HG02642 (cell line): ENCODE data around the gene ANKRD40.
"Not testable (repeated sequence)": the region's sequence is repeated elsewhere in the genome, so short reads cannot be mapped to it uniquely, and the experiment has no call there.

Experiments
- ATAC-seq: cut with Tn5 transposase; IDR thresholded peaks from one replicate; pipeline ENCODE4 v1.9.1; 2021; ENCODE audit warnings: mild to moderate bottlenecking; ENCODE audit not compliant: unreplicated experiment, poor library complexity

The ANKRD40 gene

DNA sequence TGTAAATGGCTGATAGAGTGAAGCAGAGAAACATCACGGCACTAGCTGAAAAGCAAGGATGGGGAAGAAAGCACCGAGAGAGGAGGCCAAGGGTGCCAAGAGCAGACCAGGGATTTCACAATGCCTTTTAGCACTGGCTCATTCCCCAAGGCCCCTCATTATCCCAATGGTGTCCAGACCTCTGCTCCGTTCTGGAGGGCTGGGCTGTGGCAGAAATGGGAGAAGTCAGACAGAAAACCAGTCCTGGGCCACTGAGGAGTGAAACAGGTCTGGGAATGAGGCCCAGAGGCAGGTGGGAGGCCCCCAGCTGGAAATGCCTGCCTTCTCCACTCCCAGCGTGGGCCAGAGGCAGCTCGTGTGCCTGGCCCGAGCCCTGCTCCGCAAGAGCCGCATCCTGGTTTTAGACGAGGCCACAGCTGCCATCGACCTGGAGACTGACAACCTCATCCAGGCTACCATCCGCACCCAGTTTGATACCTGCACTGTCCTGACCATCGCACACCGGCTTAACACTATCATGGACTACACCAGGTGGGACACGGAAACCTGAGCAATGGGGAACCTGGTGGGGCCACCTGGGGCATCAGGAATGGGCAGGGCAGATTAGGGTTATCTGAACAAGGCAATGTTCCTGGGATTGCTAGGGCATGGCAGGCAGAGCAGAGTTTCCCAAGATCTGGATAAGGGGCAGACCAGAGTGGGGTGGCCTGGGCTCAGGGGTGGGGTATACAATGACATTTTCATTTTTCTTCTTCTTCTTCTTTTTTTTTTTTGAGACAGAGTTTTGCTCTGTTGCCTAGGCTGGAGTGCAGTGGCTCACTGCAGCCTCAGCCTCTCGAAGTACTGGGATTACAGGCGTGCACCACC is 20.3 kb downstream of the ANKRD40 start:
- no peak for ATAC-seq

DNA sequence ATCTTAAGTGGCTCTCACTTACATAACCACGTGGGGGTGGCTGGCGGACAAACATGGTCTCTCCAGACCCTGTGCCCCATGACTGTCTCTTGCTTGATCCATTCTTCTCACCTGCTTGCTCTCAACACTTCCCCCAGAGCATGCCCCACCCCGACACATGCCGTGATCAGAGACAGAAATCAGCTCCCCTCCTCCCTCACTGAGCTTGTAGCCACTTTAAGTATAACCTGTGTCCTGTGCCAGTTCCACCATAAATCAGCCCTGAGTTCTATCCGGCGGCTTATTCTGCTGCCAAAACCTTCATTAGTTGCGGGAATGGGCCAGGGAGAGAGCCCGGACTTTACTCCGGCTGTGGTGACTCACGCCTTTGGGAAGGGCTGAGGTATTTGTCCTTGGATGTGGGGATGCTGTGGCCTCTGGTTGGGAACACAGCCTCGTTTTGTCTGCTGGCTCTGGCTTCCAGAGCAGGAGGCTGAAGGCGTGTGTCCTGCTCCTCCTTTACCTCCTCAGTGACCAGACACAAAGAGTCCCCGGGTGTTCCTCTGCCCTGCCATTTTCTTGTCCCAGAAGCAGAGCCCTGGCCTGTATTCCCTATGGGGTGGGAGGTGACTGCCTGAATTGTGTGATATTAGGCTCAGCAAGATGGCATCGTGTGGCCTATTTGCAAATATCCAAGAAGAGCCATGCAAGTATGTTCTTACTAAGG is 21.1 kb downstream of the ANKRD40 start:
- no peak for ATAC-seq

DNA sequence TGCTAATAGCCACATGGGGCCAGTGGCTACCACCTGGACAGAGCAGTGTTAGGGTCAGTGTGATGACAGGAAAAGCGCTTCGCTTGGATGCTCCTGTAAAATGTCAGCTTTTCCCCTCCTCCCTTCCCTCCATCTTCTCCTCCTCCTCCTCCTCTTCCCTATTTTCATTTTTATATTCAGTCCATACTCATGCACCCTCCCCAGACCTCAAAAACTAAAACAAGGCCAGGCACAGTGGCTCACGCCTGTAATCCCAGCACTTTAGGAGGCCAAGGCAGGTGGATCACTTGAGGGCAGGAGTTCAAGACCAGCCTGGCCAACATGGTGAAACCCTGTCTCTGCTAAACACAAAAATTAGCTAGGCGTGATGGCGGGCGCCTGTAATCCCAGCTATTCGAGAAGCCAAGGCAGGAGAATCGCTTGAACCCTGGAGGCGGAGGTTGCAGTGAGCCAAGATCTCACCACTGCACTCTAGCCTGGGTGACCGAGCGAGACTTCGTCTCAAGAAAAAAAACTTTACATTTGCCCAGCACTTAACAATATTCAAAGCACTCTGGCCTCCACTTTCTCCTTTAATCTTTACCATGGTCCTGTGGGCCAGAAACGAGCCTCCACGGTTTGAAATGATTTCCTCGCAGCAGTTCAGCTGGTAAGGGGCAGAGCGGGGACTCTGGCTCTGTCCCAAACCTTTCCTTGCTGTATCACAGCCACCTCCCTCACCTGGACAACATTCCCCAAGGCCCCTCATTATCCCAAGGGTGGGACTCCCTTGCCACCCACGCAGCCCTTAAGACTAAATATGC is 21.8 kb downstream of the ANKRD40 start:
- no peak for ATAC-seq

DNA sequence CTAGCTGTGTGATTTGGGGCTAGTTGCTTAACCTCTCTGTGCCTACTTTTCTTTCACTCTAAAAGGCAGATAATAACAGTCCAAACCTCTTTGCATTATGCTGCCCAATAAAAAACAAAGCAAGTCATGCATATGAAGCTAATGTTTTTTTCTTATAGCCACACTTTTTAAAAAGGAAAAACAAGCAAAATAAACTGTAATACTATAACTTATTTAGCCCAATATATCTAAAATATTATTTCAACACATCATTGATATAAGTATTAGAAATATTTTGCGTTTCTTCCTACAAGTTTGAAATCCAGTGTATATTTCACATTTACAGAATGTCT is 22.4 kb downstream of the ANKRD40 start:
- no peak for ATAC-seq

DNA sequence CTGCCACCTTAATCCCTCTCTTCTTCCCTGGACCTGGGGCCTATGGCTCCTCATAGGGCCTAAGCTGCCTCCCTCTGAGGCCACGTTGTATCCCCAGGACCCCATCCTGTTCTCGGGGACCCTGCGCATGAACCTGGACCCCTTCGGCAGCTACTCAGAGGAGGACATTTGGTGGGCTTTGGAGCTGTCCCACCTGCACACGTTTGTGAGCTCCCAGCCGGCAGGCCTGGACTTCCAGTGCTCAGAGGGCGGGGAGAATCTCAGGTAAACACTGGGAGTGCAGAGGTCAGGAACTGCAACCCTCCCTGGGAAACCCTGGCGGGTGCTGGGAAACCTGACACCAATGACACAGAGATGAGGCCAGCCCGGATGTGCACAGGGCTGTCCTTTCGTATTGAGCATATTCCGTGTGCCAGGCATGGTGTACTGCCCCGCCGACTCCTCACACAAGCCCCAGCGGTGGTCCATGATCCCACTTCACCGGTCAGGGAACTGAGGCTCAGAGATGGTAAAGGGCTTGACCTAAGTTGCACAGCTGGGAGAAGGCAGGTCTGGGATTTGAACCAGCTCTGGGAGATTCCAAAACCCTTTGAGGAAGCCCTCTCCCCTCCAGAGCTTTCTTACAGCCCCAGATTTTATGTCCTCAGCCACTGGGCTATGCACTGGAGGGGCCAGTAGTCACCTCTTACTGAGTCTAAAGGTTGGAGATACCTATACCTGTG is 22.9 kb downstream of the ANKRD40 start:
- no peak for ATAC-seq

DNA sequence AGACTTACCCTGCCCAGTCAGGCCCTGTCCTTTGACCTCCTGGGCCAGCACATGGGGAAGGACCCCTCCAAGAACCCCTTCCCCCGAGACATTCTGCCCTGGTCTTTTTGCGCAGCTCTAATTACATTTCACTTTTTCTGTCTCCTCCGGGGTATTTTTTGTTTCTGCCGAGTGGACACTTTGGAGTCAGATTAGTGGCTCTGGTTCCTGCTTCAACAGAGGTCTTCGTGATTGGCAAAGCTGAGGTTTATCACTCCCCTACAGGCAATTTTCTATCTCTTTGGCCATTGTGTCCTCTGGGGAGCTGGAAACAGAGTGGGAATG is 23.5 kb downstream of the ANKRD40 start:
- ATAC-seq: no peak

DNA sequence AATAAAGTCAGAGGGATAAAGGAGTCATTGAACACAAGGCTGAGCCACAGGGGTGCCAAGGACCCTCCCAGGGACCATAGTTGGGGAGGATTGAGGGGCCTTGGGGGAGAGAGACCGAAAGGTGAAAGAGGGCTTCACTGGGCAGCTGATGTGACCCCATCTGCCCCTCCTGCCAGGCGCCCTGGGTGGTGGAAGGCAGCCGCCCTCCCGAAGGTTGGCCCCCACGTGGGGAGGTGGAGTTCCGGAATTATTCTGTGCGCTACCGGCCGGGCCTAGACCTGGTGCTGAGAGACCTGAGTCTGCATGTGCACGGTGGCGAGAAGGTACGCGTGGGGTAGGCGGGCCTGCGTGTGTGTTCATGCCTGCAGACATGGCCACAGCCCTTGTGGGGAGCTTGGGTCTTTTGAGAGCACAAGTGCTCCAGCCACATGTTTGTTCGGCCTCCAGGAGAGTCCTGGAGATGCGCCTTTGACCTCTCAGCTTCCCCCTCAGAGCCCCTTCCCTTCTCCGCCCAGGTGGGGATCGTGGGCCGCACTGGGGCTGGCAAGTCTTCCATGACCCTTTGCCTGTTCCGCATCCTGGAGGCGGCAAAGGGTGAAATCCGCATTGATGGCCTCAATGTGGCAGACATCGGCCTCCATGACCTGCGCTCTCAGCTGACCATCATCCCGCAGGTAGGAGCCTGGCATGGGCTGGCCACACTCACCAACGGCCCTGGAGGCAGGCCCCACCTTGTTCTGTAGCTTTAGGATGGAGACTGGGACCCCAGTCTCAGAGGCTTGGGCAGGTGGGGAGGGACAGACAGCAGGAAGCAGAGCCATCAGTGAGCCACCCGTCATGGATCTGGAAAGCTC is 24.1 kb downstream of the ANKRD40 start:
- no peak for ATAC-seq

DNA sequence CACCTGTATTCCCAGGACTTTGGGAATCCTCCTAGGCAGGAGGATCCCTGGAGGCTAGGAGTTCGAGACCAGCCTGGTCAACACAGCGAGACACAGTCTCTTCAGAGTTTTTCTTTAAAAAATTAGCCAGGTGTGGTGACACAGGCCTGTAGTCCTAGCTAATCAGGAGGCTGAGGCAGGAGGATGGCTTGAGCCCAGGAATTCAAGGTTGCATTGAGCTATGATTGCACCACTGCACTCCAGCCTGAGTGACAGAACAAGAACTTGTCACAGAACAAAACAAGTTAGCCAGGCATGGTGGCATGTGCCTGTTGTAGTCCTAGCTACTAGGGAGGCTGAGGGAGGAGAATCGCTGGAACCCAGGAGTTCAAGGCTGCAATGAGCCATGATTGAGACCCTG is 24.8 kb downstream of the ANKRD40 start:
- ATAC-seq: no peak

DNA sequence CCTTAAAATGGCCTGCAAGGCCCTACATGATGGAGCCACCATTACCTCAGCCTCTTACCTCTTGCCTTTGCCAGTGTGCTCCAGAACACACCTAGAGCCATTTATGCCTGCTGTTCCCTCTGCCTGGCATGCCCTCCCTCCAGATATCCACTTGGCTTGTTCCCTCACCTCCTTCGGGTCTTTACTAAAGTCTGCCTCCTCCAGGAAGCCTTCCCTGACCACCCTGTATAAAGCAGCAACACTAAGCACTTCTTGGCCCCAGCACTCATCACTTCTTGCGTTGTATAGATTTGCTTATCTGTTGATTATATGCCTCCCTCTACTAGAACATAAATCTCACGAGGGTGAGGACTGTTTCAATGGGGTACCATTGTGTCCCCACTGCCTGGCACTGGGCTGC is 25.3 kb downstream of the ANKRD40 start:
- ATAC-seq: no peak

DNA sequence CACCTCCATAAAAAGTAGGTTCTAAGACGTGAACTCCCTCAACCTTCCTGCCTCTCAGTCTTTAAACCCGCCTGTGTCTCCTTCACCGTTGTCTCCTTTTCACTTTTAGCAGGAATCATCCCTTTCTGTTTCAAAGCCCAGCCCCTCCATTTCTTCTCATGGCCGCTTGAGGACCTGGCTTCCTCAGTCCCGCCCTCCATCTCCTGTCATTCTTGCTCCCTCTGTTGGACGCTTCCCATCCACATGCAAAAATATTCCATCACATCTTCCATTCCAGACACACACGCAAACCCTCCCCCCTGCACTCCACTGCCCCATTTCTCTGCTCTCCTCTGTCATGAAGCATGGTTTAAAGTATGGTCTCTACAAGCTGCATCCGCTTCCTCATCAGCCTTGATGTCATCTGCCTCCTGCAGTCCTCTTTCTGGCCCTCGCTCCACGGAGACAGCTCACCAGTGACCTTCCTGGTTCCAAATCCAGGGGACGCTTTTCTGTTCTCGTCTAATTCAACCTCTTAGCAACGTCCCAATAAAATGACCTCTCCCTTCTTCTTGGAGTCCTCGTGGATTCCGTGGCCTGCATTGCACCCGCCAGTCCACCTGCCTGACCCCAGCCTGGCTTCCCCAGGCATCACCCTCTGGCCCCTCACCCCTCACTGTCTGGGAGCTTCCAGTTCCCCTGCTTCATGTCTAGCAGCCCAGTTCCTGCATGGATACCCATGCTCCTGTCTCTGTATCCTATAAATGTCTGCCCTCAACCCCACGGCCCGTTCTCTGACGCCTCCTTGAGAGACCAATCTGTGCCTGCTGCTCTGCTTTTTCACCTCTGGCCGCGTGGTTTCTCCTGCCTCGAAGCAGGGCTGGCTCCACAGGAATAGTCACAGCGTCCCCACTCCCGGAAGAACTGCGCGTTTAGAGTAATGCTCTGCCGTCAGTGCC is 26.2 kb downstream of the ANKRD40 start:
- no peak for ATAC-seq

DNA sequence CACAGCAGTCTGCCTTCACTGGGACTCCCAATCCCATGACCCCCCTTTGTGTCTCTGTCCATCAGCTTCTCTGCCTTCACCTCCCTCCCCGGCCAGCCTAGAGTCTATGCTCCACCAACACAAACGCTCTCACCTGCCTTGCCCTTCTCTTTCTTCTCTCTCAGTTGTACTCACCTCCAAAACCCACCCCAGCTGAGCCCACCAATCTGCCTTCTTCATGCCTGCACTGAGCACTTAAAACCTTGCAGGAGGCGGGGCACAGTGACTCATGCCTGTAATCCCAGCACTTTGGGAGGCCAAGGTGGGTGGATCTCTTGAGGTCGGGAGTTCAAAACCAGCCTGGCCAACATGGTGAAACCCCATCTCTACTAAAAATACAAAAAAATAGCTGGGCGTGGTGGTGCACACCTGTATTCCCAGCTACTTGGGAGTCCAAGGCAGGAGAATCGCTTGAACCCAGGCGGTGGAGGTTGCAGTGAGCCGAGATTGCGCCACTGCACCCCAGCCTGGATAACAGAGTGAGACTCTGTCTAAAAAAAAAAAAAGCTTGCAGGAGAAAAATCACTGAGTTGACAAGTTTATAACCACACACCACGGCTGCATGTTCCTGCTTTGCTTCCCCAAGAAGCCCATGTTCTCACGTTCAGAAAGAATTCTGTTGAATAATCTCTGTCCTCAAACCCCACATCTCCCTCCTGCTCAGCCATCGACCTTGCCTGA is 27.0 kb downstream of the ANKRD40 start:
- ATAC-seq: not testable (repeated sequence)

DNA sequence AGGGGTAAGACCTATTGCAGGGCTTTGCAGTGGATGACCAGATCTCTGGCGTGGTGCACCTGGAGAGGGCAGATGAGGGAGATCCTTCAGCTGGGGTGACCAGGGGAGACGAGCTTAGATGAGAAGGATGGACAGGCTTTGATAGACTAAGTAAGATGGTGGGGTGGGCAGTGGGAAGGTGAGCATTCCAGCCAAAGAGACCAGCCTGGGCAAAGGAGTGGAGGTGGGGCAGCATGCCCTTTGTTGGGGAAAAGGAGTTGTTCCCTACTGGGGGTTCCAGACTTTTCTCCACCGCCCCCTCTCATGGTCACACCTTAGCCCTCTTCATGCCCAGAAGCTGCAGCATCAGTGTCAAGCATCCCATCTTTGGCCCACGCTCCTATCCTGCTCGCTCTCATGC is 27.6 kb downstream of the ANKRD40 start:
- ATAC-seq: no peak

DNA sequence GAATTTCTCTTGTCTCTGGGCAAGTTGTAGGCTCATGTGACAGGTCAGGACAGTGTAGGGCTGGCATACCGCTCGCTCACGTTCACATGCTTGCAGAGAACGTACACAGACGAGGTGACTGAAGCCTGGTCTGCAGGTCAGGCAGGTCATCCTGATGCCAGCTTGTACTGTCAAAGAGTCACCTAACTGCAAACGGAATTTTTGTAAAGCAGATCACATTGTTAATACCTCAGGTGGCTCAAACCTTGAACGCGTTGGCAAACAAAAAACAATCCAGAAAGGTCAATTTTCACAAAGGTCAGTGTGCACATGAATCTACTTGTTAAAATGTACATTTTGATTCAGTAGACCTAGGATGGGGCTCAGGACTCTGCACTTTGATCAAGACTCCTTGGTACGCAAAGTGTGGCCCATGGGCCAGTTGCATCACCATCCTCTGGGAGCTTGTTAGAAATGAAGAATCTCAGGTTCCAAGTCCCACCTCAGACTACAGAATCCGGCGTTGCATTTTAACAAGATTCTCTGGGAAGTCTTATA is 28.6 kb downstream of the ANKRD40 start:
- no peak for ATAC-seq

DNA sequence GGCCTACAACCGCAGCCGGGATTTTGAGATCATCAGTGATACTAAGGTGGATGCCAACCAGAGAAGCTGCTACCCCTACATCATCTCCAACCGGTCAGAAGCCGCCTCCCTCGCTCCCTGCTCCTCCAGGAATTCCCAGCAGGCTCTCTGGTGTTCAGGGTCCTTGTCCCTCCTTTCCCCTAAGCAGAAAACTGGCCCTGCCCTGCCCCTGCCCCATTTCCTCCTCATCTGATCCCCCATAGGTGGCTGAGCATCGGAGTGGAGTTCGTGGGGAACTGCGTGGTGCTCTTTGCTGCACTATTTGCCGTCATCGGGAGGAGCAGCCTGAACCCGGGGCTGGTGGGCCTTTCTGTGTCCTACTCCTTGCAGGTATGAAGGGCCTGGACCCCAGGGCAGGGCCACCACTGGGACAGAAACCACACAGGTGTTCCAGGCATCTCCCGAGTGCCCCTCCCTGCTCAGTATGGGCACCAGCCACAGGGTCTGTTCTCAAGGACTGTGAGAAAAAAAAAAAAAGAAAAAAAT is 29.8 kb downstream of the ANKRD40 start:
- no peak for ATAC-seq

DNA sequence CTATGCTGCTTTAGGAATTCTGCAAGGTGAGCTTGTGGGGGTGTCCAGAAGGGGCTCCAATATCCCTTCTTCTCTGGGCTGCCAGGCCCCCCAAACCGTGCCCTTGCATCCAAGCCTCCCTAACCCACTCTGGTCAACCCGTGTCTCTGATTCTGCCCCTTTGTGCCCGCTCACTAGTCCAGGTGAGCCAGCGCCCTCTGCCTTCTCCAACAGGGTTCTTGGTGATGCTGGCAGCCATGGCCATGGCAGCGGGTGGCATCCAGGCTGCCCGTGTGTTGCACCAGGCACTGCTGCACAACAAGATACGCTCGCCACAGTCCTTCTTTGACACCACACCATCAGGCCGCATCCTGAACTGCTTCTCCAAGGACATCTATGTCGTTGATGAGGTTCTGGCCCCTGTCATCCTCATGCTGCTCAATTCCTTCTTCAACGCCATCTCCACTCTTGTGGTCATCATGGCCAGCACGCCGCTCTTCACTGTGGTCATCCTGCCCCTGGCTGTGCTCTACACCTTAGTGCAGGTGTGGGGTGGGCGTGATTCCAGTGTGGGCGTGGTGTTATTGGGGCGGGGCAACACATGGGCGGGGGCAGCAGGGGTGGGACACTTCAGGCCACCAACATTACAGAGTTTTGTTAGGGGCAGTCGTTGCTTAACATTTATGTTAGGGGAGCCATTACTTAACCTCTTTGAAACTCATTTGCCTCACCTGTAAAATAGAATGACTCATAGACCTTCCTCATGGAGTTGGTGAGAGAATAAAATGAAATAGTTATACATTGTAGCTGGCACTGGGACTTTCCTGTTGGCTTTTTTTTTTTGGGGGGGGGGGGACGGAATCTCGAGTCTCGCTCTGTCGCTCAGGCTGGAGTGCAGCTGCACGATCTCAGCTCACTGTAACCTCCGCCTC is 31.4 kb downstream of the ANKRD40 start:
- ATAC-seq: no peak

DNA sequence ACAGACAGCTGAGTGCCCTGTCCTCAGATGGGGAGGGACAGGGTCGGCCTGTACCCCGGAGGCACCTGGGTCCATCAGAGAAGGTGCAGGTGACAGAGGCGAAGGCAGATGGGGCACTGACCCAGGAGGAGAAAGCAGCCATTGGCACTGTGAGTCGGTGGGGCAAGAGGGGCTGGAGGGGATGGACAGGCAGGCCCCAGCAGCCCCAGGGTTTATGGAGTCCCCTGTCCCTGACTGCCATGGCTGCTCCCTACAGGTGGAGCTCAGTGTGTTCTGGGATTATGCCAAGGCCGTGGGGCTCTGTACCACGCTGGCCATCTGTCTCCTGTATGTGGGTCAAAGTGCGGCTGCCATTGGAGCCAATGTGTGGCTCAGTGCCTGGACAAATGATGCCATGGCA is 32.1 kb downstream of the ANKRD40 start:
- ATAC-seq: no peak

DNA sequence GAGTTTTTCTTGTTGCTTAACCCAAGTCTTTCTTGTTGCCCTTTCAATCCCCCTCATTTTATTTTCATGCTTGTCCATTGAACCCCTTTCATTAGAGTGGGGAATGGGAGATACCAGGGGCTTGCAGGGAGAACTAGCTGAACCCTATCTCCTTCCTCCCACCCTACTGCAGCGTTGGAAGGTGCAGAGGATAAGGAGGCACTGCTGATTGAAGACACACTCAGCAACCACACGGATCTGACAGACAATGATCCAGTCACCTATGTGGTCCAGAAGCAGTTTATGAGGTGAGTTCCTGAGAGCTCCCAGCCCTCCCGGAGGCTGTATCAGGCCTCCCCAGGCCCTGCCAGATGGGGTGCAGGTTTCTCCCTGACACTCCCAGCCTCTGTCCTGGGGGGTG is 32.5 kb downstream of the ANKRD40 start:
- no peak for ATAC-seq
